ENCODE measurements around the gene MKKS. TPM values are rescaled to one million over a fixed set of nuclear protein-coding genes. Genes with fewer than 3 reads are reported as not detected.

Gene MKKS
- total and polyA plus RNA-seq, 10 of the 15 experiments (the other 5 are each of a cell fraction or from before 2014, with no cell fraction given), result 4.3 to 17.9 (median 7.7) TPM

DNA sequence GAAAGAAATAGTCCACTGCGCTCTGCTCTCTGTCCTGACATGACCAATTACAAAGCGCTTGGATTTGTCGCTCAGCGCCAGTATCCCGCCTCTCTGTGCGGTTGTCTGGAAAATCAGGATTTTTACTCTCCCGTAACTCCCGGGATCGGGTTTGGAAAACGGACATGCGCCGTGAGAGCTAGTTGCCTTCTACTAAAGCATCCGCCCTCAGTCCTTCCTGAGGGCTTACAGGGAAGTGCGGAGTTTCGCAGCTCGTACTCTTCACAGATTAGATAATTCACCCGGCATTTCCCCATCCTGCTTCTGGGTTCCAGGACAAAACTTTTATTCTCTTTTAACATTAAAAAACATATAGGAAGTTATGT is 427 bp upstream of the MKKS start (continued):
- TF ChIP-seq, protein P1, sequence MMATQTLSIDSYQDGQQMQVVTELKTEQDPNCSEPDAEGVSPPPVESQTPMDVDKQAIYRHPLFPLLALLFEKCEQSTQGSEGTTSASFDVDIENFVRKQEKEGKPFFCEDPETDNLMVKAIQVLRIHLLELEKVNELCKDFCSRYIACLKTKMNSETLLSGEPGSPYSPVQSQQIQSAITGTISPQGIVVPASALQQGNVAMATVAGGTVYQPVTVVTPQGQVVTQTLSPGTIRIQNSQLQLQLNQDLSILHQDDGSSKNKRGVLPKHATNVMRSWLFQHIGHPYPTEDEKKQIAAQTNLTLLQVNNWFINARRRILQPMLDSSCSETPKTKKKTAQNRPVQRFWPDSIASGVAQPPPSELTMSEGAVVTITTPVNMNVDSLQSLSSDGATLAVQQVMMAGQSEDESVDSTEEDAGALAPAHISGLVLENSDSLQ (IDR thresholded peaks at IDR 0.05), result peak; percentile 95
- no peak for TF ChIP-seq BCLAF1 (IDR thresholded peaks at IDR 0.05)
- peak; percentile 31; the same call in 1 of the 2 replicates for TF ChIP-seq FOXM1 (IDR thresholded peaks at IDR 0.05; ENCODE audit: low read depth, low read length)
- no peak for TF ChIP-seq ZSCAN29 (IDR thresholded peaks at IDR 0.05)
- TF ChIP-seq, protein P2, sequence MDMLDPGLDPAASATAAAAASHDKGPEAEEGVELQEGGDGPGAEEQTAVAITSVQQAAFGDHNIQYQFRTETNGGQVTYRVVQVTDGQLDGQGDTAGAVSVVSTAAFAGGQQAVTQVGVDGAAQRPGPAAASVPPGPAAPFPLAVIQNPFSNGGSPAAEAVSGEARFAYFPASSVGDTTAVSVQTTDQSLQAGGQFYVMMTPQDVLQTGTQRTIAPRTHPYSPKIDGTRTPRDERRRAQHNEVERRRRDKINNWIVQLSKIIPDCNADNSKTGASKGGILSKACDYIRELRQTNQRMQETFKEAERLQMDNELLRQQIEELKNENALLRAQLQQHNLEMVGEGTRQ (IDR thresholded peaks at IDR 0.05; ENCODE audit: borderline replicate concordance, low read depth, low read length), result no peak
- TF ChIP-seq RFX5 (IDR thresholded peaks at IDR 0.05; ENCODE audit: low read depth, low read length), result no peak
- TF ChIP-seq, protein P3, sequence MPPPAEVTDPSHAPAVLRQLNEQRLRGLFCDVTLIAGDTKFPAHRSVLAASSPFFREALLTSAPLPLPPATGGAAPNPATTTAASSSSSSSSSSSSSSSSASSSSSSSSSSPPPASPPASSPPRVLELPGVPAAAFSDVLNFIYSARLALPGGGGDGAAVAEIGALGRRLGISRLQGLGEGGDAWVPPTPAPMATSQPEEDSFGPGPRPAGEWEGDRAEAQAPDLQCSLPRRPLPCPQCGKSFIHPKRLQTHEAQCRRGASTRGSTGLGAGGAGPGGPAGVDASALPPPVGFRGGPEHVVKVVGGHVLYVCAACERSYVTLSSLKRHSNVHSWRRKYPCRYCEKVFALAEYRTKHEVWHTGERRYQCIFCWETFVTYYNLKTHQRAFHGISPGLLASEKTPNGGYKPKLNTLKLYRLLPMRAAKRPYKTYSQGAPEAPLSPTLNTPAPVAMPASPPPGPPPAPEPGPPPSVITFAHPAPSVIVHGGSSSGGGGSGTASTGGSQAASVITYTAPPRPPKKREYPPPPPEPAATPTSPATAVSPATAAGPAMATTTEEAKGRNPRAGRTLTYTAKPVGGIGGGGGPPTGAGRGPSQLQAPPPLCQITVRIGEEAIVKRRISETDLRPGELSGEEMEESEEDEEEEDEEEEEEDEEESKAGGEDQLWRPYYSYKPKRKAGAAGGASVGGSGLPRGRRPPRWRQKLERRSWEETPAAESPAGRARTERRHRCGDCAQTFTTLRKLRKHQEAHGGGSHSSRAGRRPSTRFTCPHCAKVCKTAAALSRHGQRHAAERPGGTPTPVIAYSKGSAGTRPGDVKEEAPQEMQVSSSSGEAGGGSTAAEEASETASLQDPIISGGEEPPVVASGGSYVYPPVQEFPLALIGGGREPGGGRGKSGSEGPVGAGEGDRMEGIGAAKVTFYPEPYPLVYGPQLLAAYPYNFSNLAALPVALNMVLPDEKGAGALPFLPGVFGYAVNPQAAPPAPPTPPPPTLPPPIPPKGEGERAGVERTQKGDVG (CRISPR knock-in tag; IDR thresholded peaks at IDR 0.05), result no peak
- no peak for TF ChIP-seq ZNF384 (IDR thresholded peaks at IDR 0.05; ENCODE audit: borderline replicate concordance, low read depth, low read length)
- TF ChIP-seq RCOR1 (conservative IDR thresholded peaks at IDR 0.05; ENCODE audit: low read depth, low read length), result no peak
- TF ChIP-seq POLR2A (IDR thresholded peaks at IDR 0.05; ENCODE audit: low read depth, low read length), result no peak; the same call in 1 of the 2 replicates
- peak; percentile 70; the same call in 1 of the 2 replicates for TF ChIP-seq POLR2AphosphoS5 (IDR thresholded peaks at IDR 0.05; ENCODE audit: low read length)
- TF ChIP-seq RELB (IDR thresholded peaks at IDR 0.05; ENCODE audit: low read depth), result peak; percentile 72; the same call in 1 of the 2 replicates
- TF ChIP-seq SPI1 (IDR thresholded peaks at IDR 0.05; ENCODE audit: borderline replicate concordance, insufficient read depth, low read depth, low read length), result peak; percentile 16; the same call in 1 of the 2 replicates
- no peak for TF ChIP-seq HCFC1 (IDR thresholded peaks at IDR 0.05; ENCODE audit: low read length)
- TF ChIP-seq BRCA1 (IDR thresholded peaks at IDR 0.05; ENCODE audit: low read depth, low read length), result no peak
- TF ChIP-seq, protein P4, sequence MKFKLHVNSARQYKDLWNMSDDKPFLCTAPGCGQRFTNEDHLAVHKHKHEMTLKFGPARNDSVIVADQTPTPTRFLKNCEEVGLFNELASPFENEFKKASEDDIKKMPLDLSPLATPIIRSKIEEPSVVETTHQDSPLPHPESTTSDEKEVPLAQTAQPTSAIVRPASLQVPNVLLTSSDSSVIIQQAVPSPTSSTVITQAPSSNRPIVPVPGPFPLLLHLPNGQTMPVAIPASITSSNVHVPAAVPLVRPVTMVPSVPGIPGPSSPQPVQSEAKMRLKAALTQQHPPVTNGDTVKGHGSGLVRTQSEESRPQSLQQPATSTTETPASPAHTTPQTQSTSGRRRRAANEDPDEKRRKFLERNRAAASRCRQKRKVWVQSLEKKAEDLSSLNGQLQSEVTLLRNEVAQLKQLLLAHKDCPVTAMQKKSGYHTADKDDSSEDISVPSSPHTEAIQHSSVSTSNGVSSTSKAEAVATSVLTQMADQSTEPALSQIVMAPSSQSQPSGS (IDR thresholded peaks at IDR 0.05; ENCODE audit: low read length), result peak; percentile 57
- TF ChIP-seq NFYA (IDR thresholded peaks at IDR 0.05; ENCODE audit: borderline replicate concordance, low read depth, low read length), result no peak
- TF ChIP-seq EED (IDR thresholded peaks at IDR 0.05; ENCODE audit: low read depth), result peak; percentile 63
- 0 out of 2 replicates have a peak, but pooled peaks have one; percentile 3 for TF ChIP-seq RAD51 (IDR thresholded peaks at IDR 0.05)
- TF ChIP-seq GATAD2B (conservative IDR thresholded peaks at IDR 0.05; ENCODE audit: low read depth), result no peak
- no peak for TF ChIP-seq SIN3A (IDR thresholded peaks at IDR 0.05; ENCODE audit: low read depth, low read length)

Data from GM12878 (cell line).